Suprapubic skin (tissue), 3 donors: Measurements from ENCODE around the gene RNF121.

Source experiments
- CTCF ChIP-seq, 2 donors: fragments of 200-600 bp in 1 of 2; fragments of 450-650 bp in 1 of 2; sonication (generic) in 1 of 2; IDR thresholded peaks; one replicate each; pipeline ENCODE4 v1.5.1; 2016 to 2019; ENCODE audit warnings: antibody characterized with exemption in 2 of 2, mild to moderate bottlenecking in 1 of 2, moderate library complexity in 1 of 2
- POLR2A ChIP-seq, 2 donors: fragments of 450-650 bp; IDR thresholded peaks; one replicate each; pipeline ENCODE4 v1.6.1; 2017; ENCODE audit warnings: antibody characterized with exemption in 2 of 2, mild to moderate bottlenecking in 2 of 2, moderate library complexity in 2 of 2

- TF ChIP-seq CTCF (IDR thresholded peaks at IDR 0.05), result no peak
- no peak for TF ChIP-seq POLR2A (IDR thresholded peaks at IDR 0.05)
Observed at GRCh38 chr11:71988050-71988449, 59.2 kb downstream of the RNF121 start.
